ENCODE data around the gene TMOD1.

TMOD1 gene

DNA sequence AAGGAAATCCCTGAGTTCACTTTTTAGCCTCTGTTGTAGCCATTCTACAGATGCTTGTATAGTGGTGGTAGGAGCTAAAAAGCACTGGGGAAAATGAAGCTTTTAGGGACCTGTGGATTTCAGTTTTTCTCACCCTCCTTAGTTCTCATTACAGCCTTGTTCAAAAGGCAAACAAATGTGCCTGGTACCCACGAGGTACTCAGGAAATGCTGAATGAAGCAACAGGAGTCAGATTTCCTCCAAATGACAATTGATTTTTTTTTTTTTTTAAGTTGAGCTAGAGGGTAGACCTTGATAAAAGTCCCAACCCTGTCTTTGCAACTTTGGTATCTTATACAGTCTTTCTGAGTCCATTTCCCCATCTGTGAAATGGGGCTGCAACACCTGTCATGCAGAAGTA, 21.3 kb upstream of the TMOD1 start:
- no peaks in the 10 kb centered on the region for H3K4me1 ChIP-seq (ENCODE audit: control insufficient read depth, low read length)
- no peak overlapping the region for H3K4me3 ChIP-seq (ENCODE audit: low read length)
- no peaks in the 10 kb centered on the region for H3K9me2 ChIP-seq (replicated peaks; ENCODE audit: control insufficient read depth, low read length)
- peaks cover 4% of the 10 kb centered on the region; the same call in 1 of the 2 replicates for H3K36me3 ChIP-seq (ENCODE audit: control insufficient read depth, low read length)
- no peaks in the 10 kb centered on the region for H3K79me2 ChIP-seq (ENCODE audit: control insufficient read depth, low read length)
- no peaks in the 10 kb centered on the region for H3F3A ChIP-seq (ENCODE audit: control insufficient read depth, insufficient read depth)
- H3K9me3 ChIP-seq (ENCODE audit: control insufficient read depth, insufficient read depth, low read length) = no peaks in the 10 kb centered on the region
- TF ChIP-seq CTCF (IDR thresholded peaks at IDR 0.05; ENCODE audit: low read depth, low read length, poor library complexity, severe bottlenecking) (no peak), EZH2phosphoT487 (IDR thresholded peaks at IDR 0.05; ENCODE audit: borderline replicate concordance, low read length) (no peak)
- no peaks in the 10 kb centered on the region for H3K27me3 ChIP-seq (ENCODE audit: control insufficient read depth, low read length)
- no peak overlapping the region for H3K4me2 ChIP-seq (ENCODE audit: low read length)
- H3K27ac ChIP-seq (ENCODE audit: low read depth, low read length) = no peak overlapping the region
- no peaks in the 10 kb centered on the region for H4K20me1 ChIP-seq (ENCODE audit: control insufficient read depth, insufficient read depth, low read depth, low read length)

DNA sequence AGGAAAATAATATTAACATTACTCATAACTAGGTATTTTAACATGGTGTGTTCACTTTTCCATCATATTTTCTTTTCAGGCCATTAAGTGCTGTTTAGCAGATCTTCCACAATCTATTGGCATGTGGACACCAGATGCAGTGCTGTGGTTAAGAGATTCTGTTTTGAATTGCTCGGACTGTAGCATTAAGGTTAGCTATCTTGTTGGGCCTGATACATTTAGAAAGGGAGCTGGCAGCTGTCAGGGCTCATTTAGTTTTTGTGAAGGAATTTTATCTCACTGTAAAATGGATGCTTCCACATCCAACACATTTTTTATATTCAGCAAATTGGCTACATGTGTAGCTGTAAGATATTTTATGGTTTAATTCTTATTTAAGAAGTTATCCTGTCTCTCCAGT, 20.7 kb upstream of the TMOD1 start:
- Histone ChIP-seq H4K20me1 (ENCODE audit: control insufficient read depth, insufficient read depth, low read depth, low read length) (no peaks in the 10 kb centered on the region), H3K9me2 (replicated peaks; ENCODE audit: control insufficient read depth, low read length) (no peaks in the 10 kb centered on the region), H3K27ac (ENCODE audit: low read depth, low read length) (no peak overlapping the region), H3K27me3 (ENCODE audit: control insufficient read depth, low read length) (no peaks in the 10 kb centered on the region), H3K9me3 (ENCODE audit: control insufficient read depth, insufficient read depth, low read length) (no peaks in the 10 kb centered on the region), H3K4me3 (ENCODE audit: low read length) (no peak overlapping the region), H3K4me2 (ENCODE audit: low read length) (no peak overlapping the region), H3F3A (ENCODE audit: control insufficient read depth, insufficient read depth) (no peaks in the 10 kb centered on the region), H3K4me1 (ENCODE audit: control insufficient read depth, low read length) (no peaks in the 10 kb centered on the region), H3K36me3 (ENCODE audit: control insufficient read depth, low read length) (peaks cover 4% of the 10 kb centered on the region; the same call in 1 of the 2 replicates), H3K79me2 (ENCODE audit: control insufficient read depth, low read length) (no peaks in the 10 kb centered on the region)
- TF ChIP-seq EZH2phosphoT487 (IDR thresholded peaks at IDR 0.05; ENCODE audit: borderline replicate concordance, low read length) (no peak), CTCF (IDR thresholded peaks at IDR 0.05; ENCODE audit: low read depth, low read length, poor library complexity, severe bottlenecking) (no peak)

- Histone ChIP-seq H3K27ac (ENCODE audit: low read depth, low read length) (no peak overlapping the region), H3K36me3 (ENCODE audit: control insufficient read depth, low read length) (peaks cover 4% of the 10 kb centered on the region; the same call in 1 of the 2 replicates), H3K4me3 (ENCODE audit: low read length) (no peak overlapping the region), H4K20me1 (ENCODE audit: control insufficient read depth, insufficient read depth, low read depth, low read length) (no peaks in the 10 kb centered on the region), H3K27me3 (ENCODE audit: control insufficient read depth, low read length) (no peaks in the 10 kb centered on the region), H3K4me1 (ENCODE audit: control insufficient read depth, low read length) (no peaks in the 10 kb centered on the region), H3F3A (ENCODE audit: control insufficient read depth, insufficient read depth) (no peaks in the 10 kb centered on the region), H3K4me2 (ENCODE audit: low read length) (no peak overlapping the region), H3K79me2 (ENCODE audit: control insufficient read depth, low read length) (no peaks in the 10 kb centered on the region), H3K9me3 (ENCODE audit: control insufficient read depth, insufficient read depth, low read length) (no peaks in the 10 kb centered on the region), H3K9me2 (replicated peaks; ENCODE audit: control insufficient read depth, low read length) (no peaks in the 10 kb centered on the region)
- TF ChIP-seq CTCF (IDR thresholded peaks at IDR 0.05; ENCODE audit: low read depth, low read length, poor library complexity, severe bottlenecking) (no peak), EZH2phosphoT487 (IDR thresholded peaks at IDR 0.05; ENCODE audit: borderline replicate concordance, low read length) (no peak)
Observed at GRCh38 chr9:97484134-97484533, 17.3 kb upstream of the TMOD1 start.

Data from DOHH2 (cell line).